RWPE1 (cell line): ENCODE measurements around the gene SERPINA1.

Experiments
- CTCF ChIA-PET: fragments of 350-600 bp; sonication (Branson Sonifier 250); formaldehyde crosslinking; extraction: SDS; loops from one replicate; lab custom pipeline; 2021; lab: Yijun Ruan, JAX
- POLR2A ChIA-PET: fragments of 400-600 bp; formaldehyde crosslinking; extraction: SDS; loops from one replicate; lab custom pipeline; 2020; ENCODE audit warnings: antibody characterized with exemption; ENCODE audit not compliant: low non-redundant PET; lab: Yijun Ruan, JAX
- DNase-seq: peaks from one replicate; pipeline ENCODE4 v3.0.0; 2012; ENCODE audit warnings: low spot score
- H3K27ac ChIP-seq: fragments of 450-650 bp; 2 replicates; pipeline ENCODE4 v1.5.1; 2017
- TF ChIP-seq, protein P1 (sequence below): fragments of 450-650 bp; conservative IDR thresholded peaks from 2 replicates; pipeline ENCODE4 v1.5.1; 2017; ENCODE audit warnings: low read depth, mild to moderate bottlenecking

The SERPINA1 gene

DNA sequence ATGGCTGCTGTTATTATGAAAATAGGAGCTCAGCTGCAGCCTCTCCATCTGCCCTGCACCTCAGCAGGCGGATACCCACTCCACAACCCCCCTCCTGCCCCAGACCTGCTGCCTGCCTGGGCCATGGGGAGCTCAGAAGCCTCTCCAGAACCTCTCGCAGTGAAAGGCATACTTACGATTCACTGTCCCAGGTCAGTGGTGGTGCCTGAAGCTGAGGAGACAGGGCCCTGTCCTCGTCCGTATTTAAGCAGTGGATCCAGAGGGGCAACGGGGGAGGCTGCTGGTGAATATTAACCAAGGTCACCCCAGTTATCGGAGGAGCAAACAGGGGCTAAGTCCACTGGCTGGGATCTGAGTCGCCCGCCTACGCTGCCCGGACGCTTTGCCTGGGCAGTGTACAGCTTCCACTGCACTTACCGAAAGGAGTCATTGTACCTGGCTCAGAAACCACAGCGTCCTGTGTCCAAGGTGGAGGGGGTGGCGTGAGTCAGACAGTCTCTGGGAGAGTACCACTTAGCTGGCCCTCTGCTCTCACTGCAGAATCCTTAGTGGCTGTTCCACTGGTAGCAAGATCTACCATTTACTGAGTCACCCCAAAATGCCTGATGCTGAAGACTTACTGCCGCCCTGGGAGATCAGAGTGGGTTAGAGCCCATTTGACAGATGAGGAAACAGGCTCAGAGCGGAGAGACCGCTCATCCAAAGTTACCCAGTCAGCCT, at the start of gene SERPINA1:
Gene SERPINA1 (minus strand): TSS at position 219 of the 720 bp plus-strand sequence. CDS start 5,365 bp downstream, outside the sequence.
- ChIA-PET CTCF (no interaction called here), POLR2A (no interaction called here)
- TF ChIP-seq, protein P1, sequence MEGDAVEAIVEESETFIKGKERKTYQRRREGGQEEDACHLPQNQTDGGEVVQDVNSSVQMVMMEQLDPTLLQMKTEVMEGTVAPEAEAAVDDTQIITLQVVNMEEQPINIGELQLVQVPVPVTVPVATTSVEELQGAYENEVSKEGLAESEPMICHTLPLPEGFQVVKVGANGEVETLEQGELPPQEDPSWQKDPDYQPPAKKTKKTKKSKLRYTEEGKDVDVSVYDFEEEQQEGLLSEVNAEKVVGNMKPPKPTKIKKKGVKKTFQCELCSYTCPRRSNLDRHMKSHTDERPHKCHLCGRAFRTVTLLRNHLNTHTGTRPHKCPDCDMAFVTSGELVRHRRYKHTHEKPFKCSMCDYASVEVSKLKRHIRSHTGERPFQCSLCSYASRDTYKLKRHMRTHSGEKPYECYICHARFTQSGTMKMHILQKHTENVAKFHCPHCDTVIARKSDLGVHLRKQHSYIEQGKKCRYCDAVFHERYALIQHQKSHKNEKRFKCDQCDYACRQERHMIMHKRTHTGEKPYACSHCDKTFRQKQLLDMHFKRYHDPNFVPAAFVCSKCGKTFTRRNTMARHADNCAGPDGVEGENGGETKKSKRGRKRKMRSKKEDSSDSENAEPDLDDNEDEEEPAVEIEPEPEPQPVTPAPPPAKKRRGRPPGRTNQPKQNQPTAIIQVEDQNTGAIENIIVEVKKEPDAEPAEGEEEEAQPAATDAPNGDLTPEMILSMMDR, result no peak
- peak; percentile 74 for DNase-seq
- peak within 1 kb of the TSS; percentile 88 for H3K27ac ChIP-seq

- no peak overlapping the region for H3K27ac ChIP-seq
- DNase-seq, result no peak
- TF ChIP-seq, protein P1, result no peak
- POLR2A ChIA-PET, result no interaction called here
- CTCF ChIA-PET, result no interaction called here
Observed at GRCh38 chr14:94428610-94429009, 40.2 kb upstream of the SERPINA1 start.

GRCh38 chr14:94427016-94427613, 38.7 kb upstream of the SERPINA1 start:
- no peak overlapping the region for H3K27ac ChIP-seq
- DNase-seq, result peak; percentile 21
- TF ChIP-seq, protein P1, result no peak
- ChIA-PET CTCF (interaction anchor here (0.6 kb wide), 1 partner anchor 59 kb away, joined by 5 read pairs; no protein-coding TSS in a partner anchor), POLR2A (no interaction called here)

DNA sequence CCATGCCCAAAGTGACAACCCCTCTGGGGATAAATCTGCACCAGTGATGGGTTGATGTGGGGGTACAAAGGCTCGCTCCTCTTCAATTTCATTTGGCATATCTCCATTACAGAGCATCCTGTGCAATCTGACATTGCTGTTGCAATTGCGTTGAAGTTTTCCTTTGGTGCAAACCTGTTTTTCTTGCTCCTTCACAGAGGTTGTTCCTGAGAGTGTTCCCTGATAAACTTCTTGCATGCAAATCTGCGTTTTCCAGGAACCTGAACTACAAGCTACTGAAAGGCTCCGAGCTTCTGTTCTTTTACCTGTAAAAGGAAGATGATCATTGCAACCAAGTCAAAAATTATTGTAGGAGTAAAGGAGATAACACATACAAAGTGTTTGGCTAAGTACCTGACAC, 38.1 kb upstream of the SERPINA1 start:
- CTCF ChIA-PET, result no interaction called here
- no peak overlapping the region for H3K27ac ChIP-seq
- POLR2A ChIA-PET, result no interaction called here
- DNase-seq, result no peak
- TF ChIP-seq, protein P1, result no peak

DNA sequence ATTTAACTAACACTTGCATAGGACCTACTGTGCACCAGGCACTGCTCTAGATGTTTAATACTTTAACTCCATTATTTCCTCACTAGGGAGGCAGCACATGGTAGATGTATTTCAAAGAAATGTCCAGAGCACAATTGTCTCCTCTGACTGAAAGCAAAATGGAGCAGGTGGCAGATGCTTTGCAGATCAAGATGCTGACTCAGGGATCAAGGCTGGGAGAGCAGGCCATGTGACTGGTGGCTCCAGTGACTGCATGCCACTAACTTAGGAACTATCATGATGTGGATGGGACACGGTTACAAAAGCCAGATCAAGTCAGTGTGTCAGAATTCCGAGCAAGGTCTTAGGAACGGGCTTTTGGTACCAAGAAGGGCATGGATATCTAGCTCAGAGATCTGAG, 36.0 kb upstream of the SERPINA1 start:
- ChIA-PET CTCF (no interaction called here), POLR2A (no interaction called here)
- no peak for DNase-seq
- no peak overlapping the region for H3K27ac ChIP-seq
- TF ChIP-seq, protein P1, result no peak

DNA sequence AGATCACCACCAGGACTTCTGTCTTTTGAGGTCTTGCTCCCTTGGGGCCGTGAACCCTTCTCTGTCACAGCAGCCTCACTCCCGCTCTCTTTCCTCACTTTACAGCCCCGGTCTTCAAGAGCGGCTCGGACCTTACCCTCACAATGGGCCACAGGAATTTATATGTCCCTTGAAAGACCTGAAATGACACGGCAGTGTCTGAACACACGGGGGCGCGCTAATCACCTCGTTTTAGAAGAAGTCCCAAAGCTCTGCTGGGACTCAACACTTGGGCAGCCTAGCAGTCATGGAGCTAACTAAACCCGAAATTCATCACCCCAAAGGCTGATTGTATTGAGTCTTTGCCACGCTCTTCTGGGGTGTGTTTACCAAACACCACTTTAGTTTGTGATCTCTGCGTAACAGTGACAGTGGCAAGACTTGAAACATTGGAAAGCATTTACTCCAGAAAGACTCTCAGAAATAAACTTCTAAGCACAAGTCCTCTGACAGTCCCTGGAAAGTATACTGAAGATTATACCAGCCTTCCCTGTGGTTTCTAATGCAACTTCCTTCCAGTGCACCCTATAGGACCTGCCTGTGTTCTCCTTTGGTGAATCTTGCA, 35.2 kb upstream of the SERPINA1 start:
- ChIA-PET CTCF (interaction anchor here (0.6 to 1.8 kb wide), 12 partner anchors 10 to 982 kb away, joined by 3 to 8 read pairs (median 4); no protein-coding TSS in a partner anchor), POLR2A (no interaction called here)
- peak; percentile 44 for DNase-seq
- TF ChIP-seq, protein P1, result peak; percentile 74
- H3K27ac ChIP-seq, result no peak overlapping the region
